ENCODE measurements around the gene VPS8. TPM values are rescaled to one million over a fixed set of nuclear protein-coding genes. Genes with fewer than 3 reads are reported as not detected.
A peak's percentile ranks its signal among the peaks of the same experiment; 100 is the strongest.

Gene VPS8
- total and polyA plus RNA-seq, 2 of the 13 experiments (the other 11 are each of a cell fraction or from before 2014, with no cell fraction given), result 14.2 to 35.1 TPM

DNA sequence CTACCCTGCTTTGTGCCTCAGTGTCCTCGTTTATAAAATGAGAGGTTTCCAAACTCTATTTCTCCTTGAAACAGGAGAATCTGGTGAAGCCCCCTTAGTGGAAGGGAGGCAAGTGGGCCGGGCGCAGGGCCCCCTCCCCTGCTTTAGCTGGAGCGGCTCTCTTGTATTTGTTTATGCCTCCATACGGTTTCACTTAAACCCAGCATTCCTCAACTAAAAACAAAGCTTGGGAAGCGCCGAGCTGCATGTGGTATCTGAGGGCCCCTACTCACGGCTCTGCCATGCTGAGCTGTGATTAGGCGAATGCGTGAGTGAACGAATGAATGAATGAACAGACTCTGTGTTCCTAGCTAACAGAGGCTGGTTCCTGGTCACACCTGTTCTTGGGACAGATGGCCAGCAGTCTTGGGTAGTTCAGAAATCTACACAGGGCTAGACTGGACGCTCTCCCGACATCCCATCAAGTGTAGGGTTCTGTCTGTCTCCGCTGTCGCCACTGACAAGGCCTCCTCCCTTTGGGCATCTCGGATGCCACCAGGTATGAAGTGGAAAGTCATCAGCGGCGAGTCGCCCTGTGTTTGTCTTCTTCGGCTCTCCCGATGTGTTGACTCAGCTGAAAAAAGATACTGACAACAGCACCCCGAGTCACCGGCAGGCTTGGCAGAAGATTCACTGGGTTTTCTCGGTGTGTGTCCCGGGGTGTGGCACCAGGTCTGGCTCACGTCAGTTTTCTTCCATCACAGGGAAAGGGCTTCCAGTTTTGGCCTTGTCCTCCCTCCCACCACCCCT lies 42.4 kb upstream of the VPS8 start:
- ChIA-PET POLR2A (no interaction called here), CTCF (ENCODE audit: low intra/inter-chr PET ratio, low total read pairs) (no interaction called here)
- Histone ChIP-seq H3K4me2 (ENCODE audit: low read depth, low read length) (no peak overlapping the region), H3K27ac (ENCODE audit: extremely low read length, insufficient read depth, low read length) (no peak overlapping the region), H3K4me1 (ENCODE audit: insufficient read depth, low read length) (no peaks in the 10 kb centered on the region), H3K9ac (ENCODE audit: insufficient read depth, low read depth, low read length) (no peak overlapping the region), H3K4me3 (replicated peaks in 1 of 3; ENCODE audit: insufficient read depth in 1 of 3, low read depth in 2 of 3, low read length in 3 of 3) (no peak overlapping the region), H3K9me3 (ENCODE audit: low read length) (no peaks in the 10 kb centered on the region), H3K36me3 (replicated peaks in 1 of 2; ENCODE audit: control insufficient read depth in 1 of 2, insufficient read depth in 2 of 2, low read length in 2 of 2) (no peaks in the 10 kb centered on the region), H3K79me2 (ENCODE audit: insufficient read depth, low read length) (no peaks in the 10 kb centered on the region), H3K27me3 (ENCODE audit: control insufficient read depth in 1 of 2, insufficient read depth in 2 of 2, low read length in 2 of 2) (peaks cover 8 to 38% of the 10 kb centered on the region in 2 experiments; a peak in 3 of 5 replicates), H2AFZ (ENCODE audit: low read length) (no peak overlapping the region), H4K20me1 (ENCODE audit: insufficient read depth, low read length) (no peaks in the 10 kb centered on the region)
- TF ChIP-seq ZNF101 (CRISPR knock-in tag; IDR thresholded peaks at IDR 0.05; ENCODE audit: borderline replicate concordance, low read depth), result no peak
- TF ChIP-seq ZNF839 (CRISPR knock-in tag; IDR thresholded peaks at IDR 0.05; ENCODE audit: borderline replicate concordance), result no peak
- TF ChIP-seq CBX1 (IDR thresholded peaks at IDR 0.05; ENCODE audit: low read depth), result no peak
- peak; percentile 41 to 56; a peak in 2 of 4 replicates for TF ChIP-seq MAFK (conservative IDR thresholded peaks at IDR 0.05 in 1 of 2, IDR thresholded peaks at IDR 0.05 in 1 of 2; ENCODE audit: low read length in 2 of 2)
- no peak for TF ChIP-seq ZNF713 (CRISPR knock-in tag; IDR thresholded peaks at IDR 0.05)
- FAIRE-seq (no peak), DNase-seq (ENCODE audit: low spot score) (no peak), ATAC-seq (no peak)
- no TSS peak for BruUV-seq (replicated peaks)
- 22% methylated on average over 14 of the region's 26 CpGs for WGBS (ENCODE audit: low lambda C conversion rate)
- in situ Hi-C loops (cut with HindIII; ENCODE audit: extremely low pct_ligation_motif_present, low pct_unique_long_range_greater_than_20kb), result no loop called here
- intact Hi-C loops (cut with micrococcal nuclease; ENCODE audit: unreplicated experiment), result loop anchor here (10.0 kb wide), 1 partner anchor 275 kb away; no protein-coding TSS in a partner anchor

DNA sequence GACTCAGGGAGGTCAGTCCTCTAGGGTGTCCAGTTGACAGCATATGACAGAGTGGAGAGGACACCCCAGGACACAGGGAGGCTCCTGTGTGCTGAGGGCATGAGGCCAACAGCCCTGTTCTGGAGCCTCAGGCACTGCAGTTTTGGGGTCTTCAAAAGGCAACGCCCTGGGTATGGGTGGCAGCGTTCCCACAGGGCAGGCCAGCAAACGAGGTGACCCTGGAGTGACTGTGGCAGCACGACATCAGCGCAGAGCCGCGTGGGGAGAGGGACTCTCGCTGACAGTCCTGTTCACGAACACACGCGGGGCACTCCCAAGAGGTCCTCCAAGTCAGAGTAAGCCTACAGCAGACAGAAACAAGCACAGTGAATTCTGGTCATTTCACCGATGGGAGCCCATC lies 41.4 kb upstream of the VPS8 start:
- intact Hi-C loops (cut with micrococcal nuclease; ENCODE audit: unreplicated experiment), result no loop called here
- POLR2A ChIA-PET, result no interaction called here
- TF ChIP-seq TARDBP (CRISPR knock-in tag; IDR thresholded peaks at IDR 0.05), result no peak
- TF ChIP-seq, protein P1, sequence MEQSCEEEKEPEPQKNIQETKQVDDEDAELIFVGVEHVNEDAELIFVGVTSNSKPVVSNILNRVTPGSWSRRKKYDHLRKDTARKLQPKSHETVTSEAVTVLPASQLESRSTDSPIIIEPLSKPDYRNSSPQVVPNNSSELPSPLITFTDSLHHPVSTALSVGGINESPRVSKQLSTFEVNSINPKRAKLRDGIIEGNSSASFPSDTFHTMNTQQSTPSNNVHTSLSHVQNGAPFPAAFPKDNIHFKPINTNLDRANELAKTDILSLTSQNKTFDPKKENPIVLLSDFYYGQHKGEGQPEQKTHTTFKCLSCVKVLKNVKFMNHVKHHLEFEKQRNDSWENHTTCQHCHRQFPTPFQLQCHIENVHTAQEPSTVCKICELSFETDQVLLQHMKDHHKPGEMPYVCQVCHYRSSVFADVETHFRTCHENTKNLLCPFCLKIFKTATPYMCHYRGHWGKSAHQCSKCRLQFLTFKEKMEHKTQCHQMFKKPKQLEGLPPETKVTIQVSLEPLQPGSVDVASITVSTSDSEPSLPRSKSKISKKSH (CRISPR knock-in tag; IDR thresholded peaks at IDR 0.05; ENCODE audit: borderline replicate concordance), result no peak
- no peak for TF ChIP-seq RFX3 (CRISPR knock-in tag; IDR thresholded peaks at IDR 0.05)
- no peak for TF ChIP-seq PTBP1 (IDR thresholded peaks at IDR 0.05; ENCODE audit: low read depth, low read length, poor library complexity, severe bottlenecking)
- no peak for TF ChIP-seq ZZZ3 (CRISPR knock-in tag; IDR thresholded peaks at IDR 0.05; ENCODE audit: borderline replicate concordance)
- TF ChIP-seq FOXA1 (IDR thresholded peaks at IDR 0.05), result no peak
- TF ChIP-seq FOXA1 (CRISPR knock-in tag; IDR thresholded peaks at IDR 0.05), result no peak
- TF ChIP-seq GABPB1 (CRISPR knock-in tag; IDR thresholded peaks at IDR 0.05), result no peak
- TF ChIP-seq, protein P2, sequence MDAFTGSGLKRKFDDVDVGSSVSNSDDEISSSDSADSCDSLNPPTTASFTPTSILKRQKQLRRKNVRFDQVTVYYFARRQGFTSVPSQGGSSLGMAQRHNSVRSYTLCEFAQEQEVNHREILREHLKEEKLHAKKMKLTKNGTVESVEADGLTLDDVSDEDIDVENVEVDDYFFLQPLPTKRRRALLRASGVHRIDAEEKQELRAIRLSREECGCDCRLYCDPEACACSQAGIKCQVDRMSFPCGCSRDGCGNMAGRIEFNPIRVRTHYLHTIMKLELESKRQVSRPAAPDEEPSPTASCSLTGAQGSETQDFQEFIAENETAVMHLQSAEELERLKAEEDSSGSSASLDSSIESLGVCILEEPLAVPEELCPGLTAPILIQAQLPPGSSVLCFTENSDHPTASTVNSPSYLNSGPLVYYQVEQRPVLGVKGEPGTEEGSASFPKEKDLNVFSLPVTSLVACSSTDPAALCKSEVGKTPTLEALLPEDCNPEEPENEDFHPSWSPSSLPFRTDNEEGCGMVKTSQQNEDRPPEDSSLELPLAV (CRISPR knock-in tag; conservative IDR thresholded peaks at IDR 0.05; ENCODE audit: low read depth), result no peak
- no peak for TF ChIP-seq ZNF619 (CRISPR knock-in tag; IDR thresholded peaks at IDR 0.05)

More for the DNA sequence above, 41.4 kb upstream of the VPS8 start:
- Histone ChIP-seq H3K9me3 (ENCODE audit: low read length) (no peaks in the 10 kb centered on the region), H3K27me3 (ENCODE audit: control insufficient read depth in 1 of 2, insufficient read depth in 2 of 2, low read length in 2 of 2) (peaks cover 8 to 38% of the 10 kb centered on the region in 2 experiments; a peak in 3 of 5 replicates), H3K27ac (ENCODE audit: extremely low read length, insufficient read depth, low read length) (no peak overlapping the region), H3K79me2 (ENCODE audit: insufficient read depth, low read length) (no peaks in the 10 kb centered on the region), H3K4me2 (ENCODE audit: low read depth, low read length) (no peak overlapping the region), H4K20me1 (ENCODE audit: insufficient read depth, low read length) (no peaks in the 10 kb centered on the region), H3K4me3 (replicated peaks in 1 of 3; ENCODE audit: insufficient read depth in 1 of 3, low read depth in 2 of 3, low read length in 3 of 3) (no peak overlapping the region), H3K36me3 (replicated peaks in 1 of 2; ENCODE audit: control insufficient read depth in 1 of 2, insufficient read depth in 2 of 2, low read length in 2 of 2) (no peaks in the 10 kb centered on the region), H3K4me1 (ENCODE audit: insufficient read depth, low read length) (no peaks in the 10 kb centered on the region), H2AFZ (ENCODE audit: low read length) (no peak overlapping the region), H3K9ac (ENCODE audit: insufficient read depth, low read depth, low read length) (no peak overlapping the region)
- CTCF ChIA-PET (ENCODE audit: low intra/inter-chr PET ratio, low total read pairs), result no interaction called here
- no peak for DNase-seq (ENCODE audit: low spot score)
- in situ Hi-C loops (cut with HindIII; ENCODE audit: extremely low pct_ligation_motif_present, low pct_unique_long_range_greater_than_20kb), result no loop called here
- BruUV-seq (replicated peaks), result no TSS peak
- no peak for ATAC-seq
- no peak for FAIRE-seq
- WGBS (ENCODE audit: low lambda C conversion rate), result 29% methylated on average over 7 of the region's 12 CpGs

All from HepG2 (cell line).